Inferior parietal cortex (tissue), 1 donor: ENCODE data around the gene SLC2A13.
"Not testable (repeated sequence)": the region's sequence is repeated elsewhere in the genome, so short reads cannot be mapped to it uniquely, and the experiment has no call there.

Experiments
- DNase-seq: peaks from one replicate; pipeline ENCODE4 v3.0.0-alpha.2; 2016; ENCODE audit errors: extremely low spot score

The SLC2A13 gene

DNA sequence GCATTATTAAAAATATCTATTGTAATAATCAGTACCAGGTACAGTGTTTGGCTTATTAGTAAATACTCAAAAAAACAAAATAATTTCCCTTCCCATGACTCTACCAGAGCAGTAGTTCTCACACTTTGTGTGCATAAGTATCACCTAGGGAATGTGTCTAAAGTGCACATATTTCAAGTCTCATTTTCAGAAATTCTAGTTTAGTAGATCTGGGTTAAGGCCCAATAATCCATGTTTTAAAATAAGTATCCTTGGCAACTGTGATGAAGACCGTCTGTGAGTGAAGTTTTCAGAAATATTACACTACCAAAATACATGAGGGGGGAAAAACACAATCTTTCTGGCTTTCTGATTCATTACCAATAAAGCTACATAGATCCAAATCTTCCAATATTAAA, 237.6 kb downstream of the SLC2A13 start:
- DNase-seq, result no peak

DNA sequence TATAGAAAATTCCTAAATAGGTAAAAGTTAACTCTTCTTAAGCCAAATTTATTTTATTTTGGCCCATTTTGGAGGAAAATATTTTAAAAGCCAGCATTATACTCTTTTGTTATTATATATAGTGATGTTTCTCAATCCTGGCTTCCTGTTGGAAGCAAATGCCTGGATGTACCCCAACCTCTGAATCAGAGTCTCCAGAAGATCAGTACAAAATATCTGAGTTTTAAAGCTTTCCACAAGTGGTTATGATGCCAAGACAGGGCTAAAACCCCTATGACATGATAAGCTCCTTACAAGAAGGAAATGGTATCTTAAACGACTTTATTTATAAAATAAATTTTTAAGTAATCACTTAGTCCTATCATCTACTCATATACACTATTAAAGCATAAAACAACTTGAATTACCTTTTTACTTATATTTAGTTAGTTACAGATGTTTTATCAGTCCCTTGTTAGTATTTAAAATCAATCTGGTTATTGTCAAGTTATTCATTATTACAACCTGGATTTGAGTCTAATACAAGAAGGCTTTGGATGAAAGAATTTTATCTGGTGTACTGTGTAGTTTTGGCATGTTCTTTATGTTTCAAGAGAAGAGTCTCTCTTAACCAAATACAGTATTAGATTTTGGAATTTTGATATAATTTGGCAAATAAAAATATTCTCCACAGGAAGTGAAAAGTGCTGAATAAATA, 238.1 kb downstream of the SLC2A13 start:
- no peak for DNase-seq

DNA sequence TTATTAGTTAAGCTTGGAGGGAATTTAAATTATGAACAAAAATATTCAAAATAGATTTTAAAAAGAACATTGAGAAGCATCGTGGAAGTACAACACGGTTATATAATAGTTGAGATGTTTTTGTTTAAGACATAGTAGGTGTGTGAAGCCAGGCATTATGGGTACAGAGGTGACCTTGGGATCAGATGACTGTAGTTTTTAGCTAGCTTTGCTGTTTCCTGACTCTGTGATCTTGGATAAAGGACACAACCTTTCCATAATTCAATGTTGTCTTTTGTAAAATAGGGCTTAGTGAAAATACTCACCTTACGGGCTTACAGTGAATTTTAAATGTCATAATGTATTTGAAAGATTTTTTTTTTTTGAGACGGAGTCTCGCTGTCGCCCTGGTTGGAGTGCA, 239.7 kb downstream of the SLC2A13 start:
- DNase-seq, result no peak

DNA sequence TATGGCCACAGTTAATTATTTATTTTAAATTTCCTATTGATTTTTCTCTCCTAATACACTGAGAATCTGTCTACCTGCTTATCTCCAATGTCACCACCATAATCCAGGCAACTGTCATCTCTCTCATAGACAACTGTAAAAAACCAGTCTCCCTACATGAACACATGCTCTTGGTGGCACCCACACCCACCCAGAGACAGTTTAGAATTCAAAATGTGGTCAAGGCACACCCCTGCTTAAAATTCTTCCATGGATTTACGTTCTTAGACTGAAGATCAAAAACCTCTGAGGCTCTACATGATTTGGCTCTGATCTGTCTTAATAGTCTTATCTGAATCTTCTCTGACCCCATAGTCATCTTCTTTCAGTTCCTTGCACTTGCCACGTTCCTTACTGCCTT, 245.2 kb downstream of the SLC2A13 start:
- DNase-seq, result no peak

DNA sequence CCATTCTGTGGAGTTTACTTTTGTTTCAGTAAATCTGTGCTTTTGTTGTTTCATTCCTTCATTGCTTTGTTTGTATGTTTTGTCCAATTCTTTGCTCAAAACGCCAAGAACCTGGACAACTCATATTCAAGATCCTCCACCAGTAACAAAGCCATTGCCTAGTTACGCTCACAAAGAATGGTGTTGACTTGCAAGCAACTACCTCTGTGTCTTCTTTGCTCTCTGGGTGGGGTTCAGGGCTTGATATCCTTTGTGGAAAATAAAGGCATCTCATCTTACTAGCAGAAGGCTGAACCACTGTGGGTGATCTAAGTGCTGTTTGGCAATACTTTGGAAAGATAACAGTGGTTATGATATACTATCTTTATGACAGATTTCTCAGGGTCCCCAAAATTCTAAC, 252.9 kb downstream of the SLC2A13 start:
- DNase-seq, result no peak

DNA sequence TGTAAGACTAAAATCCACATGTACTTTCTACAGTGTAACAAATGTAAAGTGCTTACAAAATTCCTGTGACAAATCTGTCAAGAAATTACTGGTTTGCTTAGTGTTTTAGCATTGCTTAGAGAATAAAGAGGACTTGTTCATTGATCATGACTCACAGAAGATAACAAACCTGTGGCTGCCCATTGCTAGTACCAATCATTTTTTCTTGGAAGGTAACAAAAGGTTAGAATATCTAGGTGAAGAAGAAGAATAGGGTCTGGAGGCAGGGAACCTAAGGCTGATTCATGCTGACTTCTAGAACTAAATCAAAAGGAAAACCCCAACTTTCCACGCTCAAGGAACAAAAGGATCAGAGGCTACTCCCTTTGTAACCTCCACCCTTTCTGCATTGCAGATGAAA, 253.5 kb downstream of the SLC2A13 start:
- DNase-seq, result no peak

- not testable (repeated sequence) for DNase-seq
Observed at GRCh38 chr12:39848218-39848617, 257.7 kb downstream of the SLC2A13 start.

- DNase-seq, result no peak
Observed at GRCh38 chr12:39846971-39847650, 258.8 kb downstream of the SLC2A13 start.

- no peak for DNase-seq
Observed at GRCh38 chr12:39846304-39846703, 259.6 kb downstream of the SLC2A13 start.

DNA sequence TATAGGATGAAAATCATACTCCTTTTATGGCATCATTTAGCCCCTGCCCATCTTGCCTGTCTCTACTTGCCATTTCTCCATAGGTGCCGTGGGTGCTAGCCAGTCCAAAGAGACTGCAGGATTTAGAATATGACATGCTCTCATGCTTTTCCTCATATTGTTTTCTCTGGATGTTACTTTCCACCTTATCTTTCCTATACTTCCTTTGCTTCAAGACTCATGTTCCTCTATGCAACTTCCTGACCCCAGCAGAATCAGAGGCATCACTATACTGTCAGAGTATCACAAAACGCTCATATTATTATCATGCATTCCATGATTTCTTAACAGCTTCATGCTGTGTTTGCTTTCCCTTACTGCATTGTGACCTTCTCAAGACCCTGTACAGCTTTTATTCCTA, 265.5 kb downstream of the SLC2A13 start:
- DNase-seq, result no peak

GRCh38 chr12:39839072-39839471, 266.8 kb downstream of the SLC2A13 start:
- no peak for DNase-seq

GRCh38 chr12:39835517-39836489, 270.1 kb downstream of the SLC2A13 start:
- DNase-seq, result no peak

DNA sequence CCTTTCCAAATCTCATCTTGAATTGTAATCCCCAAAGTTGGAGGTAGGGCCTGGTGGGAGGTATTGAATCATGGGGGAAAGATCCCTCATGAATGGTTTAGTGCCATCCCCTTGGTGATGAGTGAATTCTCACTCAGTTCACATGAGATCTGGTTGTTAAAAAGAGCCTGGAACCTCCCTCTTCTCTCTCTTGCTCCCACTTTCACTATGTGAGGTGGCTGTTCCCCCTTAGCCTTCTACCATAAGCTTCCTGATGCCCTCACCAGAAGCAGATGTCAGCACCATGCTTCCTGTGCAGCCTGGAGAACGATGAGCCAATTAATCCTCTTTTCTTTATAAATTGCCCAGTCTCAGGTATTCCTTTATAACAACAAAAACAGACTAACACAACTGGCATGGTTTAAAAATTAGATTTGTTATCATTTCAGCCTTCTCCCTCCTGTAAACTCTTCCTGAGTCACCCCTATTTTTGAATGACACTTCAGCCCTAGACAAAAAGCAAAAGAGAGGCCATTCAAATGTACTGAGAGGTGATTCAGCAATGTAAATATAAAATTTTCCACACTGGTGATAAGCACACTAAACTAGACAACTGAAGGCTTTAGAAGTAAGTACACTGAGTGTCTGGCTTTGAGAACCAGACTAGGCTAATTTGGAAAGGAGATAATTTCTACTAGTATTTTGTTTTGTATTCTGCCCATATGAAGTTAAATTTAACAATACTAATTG, 274.1 kb downstream of the SLC2A13 start:
- no peak for DNase-seq

GRCh38 chr12:39830852-39831520, 274.9 kb downstream of the SLC2A13 start:
- no peak for DNase-seq

- DNase-seq, result no peak
Observed at GRCh38 chr12:39830171-39830570, 275.7 kb downstream of the SLC2A13 start.

- no peak for DNase-seq
Observed at GRCh38 chr12:39824505-39825212, 281.2 kb downstream of the SLC2A13 start.

GRCh38 chr12:39816671-39817185, 289.2 kb downstream of the SLC2A13 start:
- no peak for DNase-seq

DNA sequence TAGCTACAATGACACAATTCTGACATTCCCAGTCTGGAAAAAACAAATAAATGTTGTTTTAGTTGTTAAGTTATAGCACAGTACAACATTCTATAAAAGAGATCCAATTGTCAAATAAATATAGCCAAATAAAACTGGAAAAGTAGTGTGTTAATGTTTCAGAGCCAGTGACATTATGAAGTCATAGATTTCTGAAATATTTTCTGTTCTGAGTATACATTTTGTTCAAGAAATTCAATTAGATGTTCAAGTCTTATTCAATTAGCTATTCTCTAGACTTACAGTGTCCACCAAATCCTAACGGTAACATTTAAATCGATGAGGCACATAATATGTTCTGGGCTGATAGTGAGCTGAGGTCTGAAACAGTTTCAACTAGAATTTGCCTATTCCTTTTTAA, 290.1 kb downstream of the SLC2A13 start:
- DNase-seq, result no peak

DNA sequence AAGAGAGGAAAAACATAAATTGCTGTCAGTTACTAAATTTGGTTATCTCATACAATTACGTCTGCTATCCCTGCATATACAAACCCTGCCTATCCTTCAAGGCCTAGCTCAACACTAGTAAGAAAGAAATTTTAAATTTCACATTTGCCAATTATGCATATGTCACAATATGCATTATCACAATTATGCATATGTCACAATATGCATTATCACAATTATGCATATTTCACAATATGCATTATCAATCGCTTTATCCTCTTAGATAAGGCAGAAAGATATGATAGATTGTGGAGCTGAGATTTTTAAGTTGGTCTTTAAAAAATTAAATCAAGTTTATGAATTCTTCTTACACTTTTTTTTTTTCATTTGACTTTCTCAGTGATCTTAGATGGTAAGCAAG, 291.3 kb downstream of the SLC2A13 start:
- DNase-seq, result no peak

- no peak for DNase-seq
Observed at GRCh38 chr12:39813776-39814175, 292.1 kb downstream of the SLC2A13 start.
